Endodermal cell (in vitro differentiated cells): ENCODE measurements around the gene KIF26B. TPM values are rescaled to one million over a fixed set of nuclear protein-coding genes. Genes with fewer than 3 reads are reported as not detected.

Experiments
- DNase-seq: peaks from one replicate; pipeline ENCODE4 v3.0.0-alpha.2; 2017
- H3K27ac ChIP-seq: 2 replicates; pipeline ENCODE4 v1.5.1; 2013; ENCODE audit warnings: mild to moderate bottlenecking, low read depth, low read length, moderate library complexity
- H3K27me3 ChIP-seq: 2 replicates; pipeline ENCODE4 v1.6.1; 2013; ENCODE audit warnings: mild to moderate bottlenecking, low read length, moderate library complexity; ENCODE audit not compliant: insufficient read depth, control insufficient read depth, poor library complexity, severe bottlenecking
- H3K36me3 ChIP-seq: 2 replicates; pipeline ENCODE4 v1.7.0; 2013; ENCODE audit warnings: mild to moderate bottlenecking, low read length, moderate library complexity; ENCODE audit not compliant: control insufficient read depth, insufficient read depth
- H3K4me1 ChIP-seq: one replicate; pipeline ENCODE4 v1.7.0; 2013; ENCODE audit warnings: low read length; ENCODE audit not compliant: control insufficient read depth, insufficient read depth
- H3K4me3 ChIP-seq: 2 replicates; pipeline ENCODE4 v1.5.1; 2013; ENCODE audit warnings: mild to moderate bottlenecking, low read length, moderate library complexity
- H3K9ac ChIP-seq: 2 replicates; pipeline ENCODE4 v1.6.1; 2013; ENCODE audit warnings: mild to moderate bottlenecking, low read length, moderate library complexity; ENCODE audit not compliant: poor library complexity, severe bottlenecking; ENCODE audit errors: extremely low read depth
- H3K9me3 ChIP-seq: 2 replicates; pipeline ENCODE4 v1.6.1; 2013; ENCODE audit warnings: mild to moderate bottlenecking, low read length, moderate library complexity; ENCODE audit not compliant: control insufficient read depth
- H3K27ac Mint-ChIP-seq: 2 replicates; pipeline ENCODE4 v1.8.0; 2020; ENCODE audit warnings: mixed read lengths
- H3K27me3 Mint-ChIP-seq: 2 replicates; pipeline ENCODE4 v1.8.0; 2021; ENCODE audit warnings: mild to moderate bottlenecking, mixed read lengths; ENCODE audit not compliant: insufficient read depth
- H3K36me3 Mint-ChIP-seq: 2 replicates; pipeline ENCODE4 v1.8.0; 2020; ENCODE audit warnings: low read depth, mixed read lengths
- H3K4me1 Mint-ChIP-seq: 2 replicates; pipeline ENCODE4 v1.8.0; 2020; ENCODE audit warnings: mixed read lengths
- H3K4me3 Mint-ChIP-seq: 2 replicates; pipeline ENCODE4 v1.8.0; 2020; ENCODE audit warnings: mild to moderate bottlenecking, moderate library complexity, mixed read lengths
- H3K9me3 Mint-ChIP-seq: 2 replicates; pipeline ENCODE4 v1.8.0; 2020; ENCODE audit warnings: mild to moderate bottlenecking, mixed read lengths
- WGBS, 2 experiments: methylation state at CpG; one replicate each; pipeline versions ENCODE4 v1.1.5 to v1.1.7; 2013; ENCODE audit warnings: missing lambda C conversion rate in 2 of 2, mixed read lengths in 1 of 2; ENCODE audit not compliant: insufficient coverage in 1 of 2, insufficient read length in 1 of 2; 5-methylcytosine and 5-hydroxymethylcytosine counted together
- total RNA-seq, 2 donors: library from RNA; stranded (reverse); fragmentation: NEBNext Ultra II Directional in 1 of 2; extraction: Animal tissue kit (Norgen Biotek cat#: 25700) in 1 of 2; gene quantifications; 2 replicates in 1 of 2; 3 replicates in 1 of 2; pipeline ENCODE4 v1.2.1, GENCODE V29; 2021
- TF ChIP-seq, protein P1 (sequence below): fragments of 200-600 bp; sonication (generic); conservative IDR thresholded peaks from 2 replicates; pipeline ENCODE4 v1.5.0; 2021; ENCODE audit warnings: antibody characterized with exemption, mild to moderate bottlenecking

Gene KIF26B
- total RNA-seq, 2 donors from 2014 or later: 12.3 to 21.0 TPM

DNA sequence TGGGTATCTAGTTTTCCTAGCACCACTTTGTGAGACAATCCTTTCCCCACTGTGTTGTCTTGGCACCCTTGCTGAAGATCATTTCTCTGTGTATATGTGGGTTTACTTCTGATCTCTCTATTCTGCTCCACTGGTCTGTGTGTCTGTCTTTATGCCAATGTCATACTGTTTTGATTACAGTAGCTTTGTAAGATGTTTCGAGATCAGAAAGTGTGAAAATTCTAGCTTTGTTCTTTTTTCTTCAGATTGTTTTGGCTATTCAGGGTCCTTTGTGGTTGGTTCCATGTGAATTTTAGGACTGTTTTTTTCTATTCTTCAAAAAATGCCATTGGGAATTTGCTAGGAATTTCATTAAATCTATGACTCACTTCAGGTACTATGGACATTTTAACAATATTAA lies 116.2 kb downstream of the KIF26B start:
- Mint-ChIP-seq H3K4me3 (no peak overlapping the region), H3K4me1 (peaks cover 9% of the 10 kb centered on the region), H3K9me3 (peaks cover 13% of the 10 kb centered on the region), H3K27ac (no peak overlapping the region), H3K36me3 (peaks cover 9% of the 10 kb centered on the region), H3K27me3 (peaks cover 9% of the 10 kb centered on the region)
- Histone ChIP-seq H3K4me1 (no peaks in the 10 kb centered on the region), H3K27ac (no peak overlapping the region), H3K9me3 (peaks cover 14% of the 10 kb centered on the region), H3K9ac (no peak overlapping the region), H3K27me3 (no peaks in the 10 kb centered on the region), H3K4me3 (no peak overlapping the region), H3K36me3 (no peaks in the 10 kb centered on the region)
- TF ChIP-seq, protein P1, sequence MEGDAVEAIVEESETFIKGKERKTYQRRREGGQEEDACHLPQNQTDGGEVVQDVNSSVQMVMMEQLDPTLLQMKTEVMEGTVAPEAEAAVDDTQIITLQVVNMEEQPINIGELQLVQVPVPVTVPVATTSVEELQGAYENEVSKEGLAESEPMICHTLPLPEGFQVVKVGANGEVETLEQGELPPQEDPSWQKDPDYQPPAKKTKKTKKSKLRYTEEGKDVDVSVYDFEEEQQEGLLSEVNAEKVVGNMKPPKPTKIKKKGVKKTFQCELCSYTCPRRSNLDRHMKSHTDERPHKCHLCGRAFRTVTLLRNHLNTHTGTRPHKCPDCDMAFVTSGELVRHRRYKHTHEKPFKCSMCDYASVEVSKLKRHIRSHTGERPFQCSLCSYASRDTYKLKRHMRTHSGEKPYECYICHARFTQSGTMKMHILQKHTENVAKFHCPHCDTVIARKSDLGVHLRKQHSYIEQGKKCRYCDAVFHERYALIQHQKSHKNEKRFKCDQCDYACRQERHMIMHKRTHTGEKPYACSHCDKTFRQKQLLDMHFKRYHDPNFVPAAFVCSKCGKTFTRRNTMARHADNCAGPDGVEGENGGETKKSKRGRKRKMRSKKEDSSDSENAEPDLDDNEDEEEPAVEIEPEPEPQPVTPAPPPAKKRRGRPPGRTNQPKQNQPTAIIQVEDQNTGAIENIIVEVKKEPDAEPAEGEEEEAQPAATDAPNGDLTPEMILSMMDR: no peak
- no peak for DNase-seq
- 97% methylated on average over 1 of the region's 1 CpG; no CpG with 5 or more reads in 1 of the 2 experiments for WGBS, 2 experiments

DNA sequence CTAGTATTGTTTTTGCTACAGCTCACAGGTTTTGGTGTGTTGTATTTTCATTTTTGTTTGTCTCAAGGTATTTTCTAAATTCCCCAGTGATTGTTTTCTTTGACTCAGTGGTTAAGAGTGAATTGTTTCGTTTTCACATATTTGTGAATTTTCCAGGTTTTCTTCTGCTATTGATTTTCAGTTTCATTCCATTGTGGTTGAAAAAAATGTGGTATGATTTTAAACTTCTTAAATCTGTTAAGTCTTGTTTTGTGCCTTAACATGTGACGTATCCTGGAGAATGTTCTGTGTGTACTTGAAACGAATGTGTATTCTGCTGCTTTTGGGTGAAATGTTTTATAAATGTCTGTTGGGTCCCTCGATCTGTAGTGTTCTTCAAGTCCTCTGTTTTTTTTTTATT lies 117.9 kb downstream of the KIF26B start:
- H3K27ac Mint-ChIP-seq: no peak overlapping the region
- Histone ChIP-seq H3K4me1 (peaks cover 8% of the 10 kb centered on the region), H3K36me3 (no peaks in the 10 kb centered on the region), H3K27ac (no peak overlapping the region), H3K9ac (no peak overlapping the region), H3K27me3 (no peaks in the 10 kb centered on the region), H3K9me3 (peaks cover 14% of the 10 kb centered on the region), H3K4me3 (no peak overlapping the region)
- no peak for DNase-seq
- WGBS, 2 experiments: 77 to 89% methylated on average over 2 to 4 of the region's 4 CpGs
- peaks cover 13% of the 10 kb centered on the region for H3K9me3 Mint-ChIP-seq
- TF ChIP-seq, protein P1: no peak
- peaks cover 16% of the 10 kb centered on the region for H3K4me1 Mint-ChIP-seq
- peaks cover 9% of the 10 kb centered on the region for H3K36me3 Mint-ChIP-seq
- H3K27me3 Mint-ChIP-seq: peaks cover 9% of the 10 kb centered on the region
- no peak overlapping the region for H3K4me3 Mint-ChIP-seq

GRCh38 chr1:245276445-245276844 lies 121.7 kb downstream of the KIF26B start:
- 90 to 96% methylated on average over 4 to 5 of the region's 5 CpGs for WGBS, 2 experiments
- TF ChIP-seq, protein P1: no peak
- peaks cover 8% of the 10 kb centered on the region for H3K4me1 ChIP-seq
- no peak overlapping the region for H3K27ac Mint-ChIP-seq
- no peak overlapping the region for H3K4me3 ChIP-seq
- no peak overlapping the region for H3K9ac ChIP-seq
- peaks cover 9% of the 10 kb centered on the region for H3K9me3 Mint-ChIP-seq
- no peaks in the 10 kb centered on the region for H3K27me3 Mint-ChIP-seq
- peaks cover 2% of the 10 kb centered on the region for H3K9me3 ChIP-seq
- H3K27me3 ChIP-seq: no peaks in the 10 kb centered on the region
- no peaks in the 10 kb centered on the region for H3K36me3 ChIP-seq
- no peak overlapping the region for H3K4me3 Mint-ChIP-seq
- H3K36me3 Mint-ChIP-seq: no peaks in the 10 kb centered on the region
- H3K4me1 Mint-ChIP-seq: peaks cover 17% of the 10 kb centered on the region
- H3K27ac ChIP-seq: no peak overlapping the region
- DNase-seq: no peak
